ENCODE data around the gene MITF.
"Not testable (repeated sequence)": the region's sequence is repeated elsewhere in the genome, so short reads cannot be mapped to it uniquely, and the experiment has no call there.

The MITF gene

DNA sequence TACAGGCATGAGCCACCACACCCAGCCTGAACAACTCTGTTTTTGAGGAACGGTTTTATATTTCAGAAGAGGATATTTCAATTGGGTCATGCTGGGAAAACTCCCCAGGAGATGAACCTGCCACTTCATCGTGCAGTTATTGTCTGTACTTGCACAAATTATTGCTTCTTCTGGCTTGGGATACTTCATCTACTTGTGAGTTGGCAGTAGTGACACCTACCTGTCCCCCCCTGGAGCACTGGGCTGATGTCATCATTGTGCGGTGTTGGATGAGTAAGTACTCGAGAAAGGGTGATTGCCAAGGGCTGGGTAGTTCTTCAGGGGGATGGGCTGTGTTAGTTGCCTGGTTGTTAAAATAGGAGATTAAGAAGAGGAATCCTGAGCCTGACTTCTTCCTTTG lies 175.1 kb downstream of the MITF start:
- DNase-seq (ENCODE audit: low read depth in 3 of 3) = no peak

DNA sequence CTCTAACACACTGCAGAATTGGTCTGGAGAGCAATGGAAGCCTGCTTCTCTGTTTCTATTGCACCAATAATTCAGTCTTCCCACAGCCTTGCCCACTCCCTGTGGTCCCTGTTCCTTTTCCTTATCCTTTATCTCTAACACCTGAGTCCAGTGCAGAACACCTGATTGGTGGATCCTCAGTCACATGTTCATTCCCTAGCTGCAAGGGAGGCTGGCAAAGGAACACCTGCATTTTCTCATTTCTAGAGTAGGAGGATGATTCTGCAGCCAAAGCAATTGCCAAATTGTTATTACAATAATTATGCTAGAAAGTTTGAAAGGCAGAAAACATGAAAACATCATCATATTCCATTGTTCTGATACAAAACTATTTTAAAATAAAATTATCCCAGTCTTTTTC lies 176.5 kb downstream of the MITF start:
- DNase-seq (ENCODE audit: low read depth in 3 of 3) = no peak

DNA sequence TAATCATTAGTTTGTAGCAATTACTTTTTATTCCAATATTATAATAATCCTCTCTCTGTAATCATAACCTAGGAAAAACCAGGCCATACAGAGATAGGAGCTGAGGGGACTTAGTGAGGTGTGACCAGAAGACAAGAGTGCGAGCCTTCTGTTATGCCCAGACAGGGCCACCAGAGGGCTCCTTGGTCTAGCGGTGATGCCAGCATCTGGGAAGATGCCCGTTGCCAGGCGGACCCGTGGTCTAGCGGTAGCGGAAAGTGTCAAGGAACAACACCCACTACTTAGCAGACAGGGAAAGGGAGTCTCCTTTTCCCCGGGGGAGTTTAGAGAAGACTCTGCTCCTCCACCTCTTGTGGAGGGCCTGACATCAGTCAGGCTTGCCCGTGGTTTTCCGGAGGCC lies 180.7 kb downstream of the MITF start:
- DNase-seq (ENCODE audit: low read depth in 3 of 3) = not testable (repeated sequence)

DNA sequence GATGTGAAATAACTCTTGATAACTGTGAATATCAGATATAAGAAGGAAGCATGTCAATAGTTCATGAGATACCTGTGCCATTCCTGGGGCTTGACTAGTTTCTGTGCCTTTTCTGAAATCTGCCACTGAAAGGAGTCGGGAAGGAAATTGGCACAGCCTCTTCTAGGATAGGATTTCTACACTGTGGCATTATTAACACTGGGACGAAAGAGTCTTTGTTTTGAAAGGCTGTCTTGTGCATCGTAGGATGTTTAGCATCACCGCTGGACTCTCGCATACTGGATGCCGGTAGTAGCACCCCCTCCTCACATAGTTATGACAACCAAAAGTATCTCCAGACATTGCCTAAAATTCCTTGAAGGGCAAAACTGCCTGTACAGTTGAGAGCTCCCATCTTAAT lies 182.4 kb downstream of the MITF start:
- no peak for DNase-seq (ENCODE audit: low read depth in 3 of 3)

DNA sequence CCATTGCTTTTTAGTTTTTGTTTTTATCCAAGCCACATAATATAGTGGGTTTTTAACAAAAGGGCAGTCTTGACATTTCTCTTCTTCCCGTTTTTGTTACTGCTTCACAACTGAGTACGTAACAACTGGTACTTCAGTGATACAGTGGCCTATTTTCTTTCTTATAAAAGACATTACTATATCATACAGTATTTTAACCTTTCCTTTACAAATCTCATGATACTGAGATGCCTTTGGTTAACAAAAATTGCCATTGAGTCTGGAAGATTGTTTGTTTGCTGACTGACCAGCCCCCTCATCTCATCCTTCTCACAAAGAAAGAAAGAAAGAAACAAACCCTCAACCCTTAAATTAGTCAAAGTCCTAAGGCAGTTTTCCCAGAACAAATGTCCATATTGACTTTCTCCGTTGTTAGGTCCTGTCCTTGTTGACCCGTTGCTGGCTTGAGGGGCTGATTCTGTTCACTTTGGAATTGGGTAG lies 183.3 kb downstream of the MITF start:
- DNase-seq (ENCODE audit: low read depth in 3 of 3) = no peak

DNA sequence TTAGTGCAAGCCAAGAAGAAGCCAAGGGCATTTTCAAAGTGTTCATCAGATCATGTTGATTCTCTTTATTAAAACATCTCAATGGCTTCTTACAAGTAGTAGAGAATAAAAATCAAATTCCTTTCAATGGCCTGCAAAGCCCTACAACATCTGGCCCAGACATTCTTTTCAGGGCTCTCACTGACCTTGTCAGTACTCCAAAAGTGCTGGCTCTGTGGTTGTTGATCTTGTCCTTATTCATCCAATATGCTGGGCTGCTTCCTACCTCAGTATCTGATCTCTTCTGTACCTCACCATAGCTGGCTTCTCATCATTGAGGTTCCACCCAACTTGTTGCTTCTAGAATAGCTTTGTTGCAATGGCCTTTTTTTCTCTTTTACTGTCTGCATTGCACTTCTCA lies 186.2 kb downstream of the MITF start:
- DNase-seq (ENCODE audit: low read depth in 3 of 3) = no peak

DNA sequence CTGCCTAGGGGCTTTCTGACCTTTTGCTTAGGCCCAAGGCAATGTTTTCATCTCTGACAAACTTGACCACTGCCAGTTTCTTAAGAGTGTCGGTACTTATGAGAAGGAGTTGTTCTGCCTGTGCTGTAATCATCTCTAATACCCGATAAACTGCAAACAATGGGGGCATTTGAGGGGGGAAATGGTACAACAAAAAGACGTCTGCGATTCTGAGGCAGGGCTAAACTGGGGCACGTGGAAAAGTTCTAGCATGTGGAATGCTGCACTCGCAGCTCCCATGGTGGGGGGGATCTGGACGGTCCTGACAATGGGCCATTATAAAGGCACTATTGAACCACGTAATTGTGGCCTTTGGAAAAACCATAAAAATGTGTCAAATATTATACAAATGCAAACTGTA lies 187.1 kb downstream of the MITF start:
- no peak for DNase-seq (ENCODE audit: low read depth in 3 of 3)

DNA sequence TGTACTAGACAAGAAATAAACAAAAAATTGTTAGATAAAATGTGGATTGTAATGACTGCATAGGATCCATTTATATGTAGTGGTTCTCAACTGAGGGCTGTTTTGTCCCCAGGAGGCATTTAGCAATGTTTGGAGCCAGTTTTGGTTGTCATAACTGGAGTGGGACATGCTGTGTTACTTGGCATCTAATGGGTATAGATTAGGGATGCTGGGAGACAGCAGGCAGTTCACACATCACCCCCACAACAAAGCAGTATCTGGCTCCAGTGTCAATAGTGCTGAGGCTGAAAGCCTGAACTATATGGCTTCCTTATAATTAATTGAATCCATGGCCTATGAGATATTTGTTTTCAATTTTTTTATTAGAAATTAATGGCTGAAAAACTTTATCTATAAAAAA lies 188.3 kb downstream of the MITF start:
- DNase-seq (ENCODE audit: low read depth in 3 of 3) = no peak

DNA sequence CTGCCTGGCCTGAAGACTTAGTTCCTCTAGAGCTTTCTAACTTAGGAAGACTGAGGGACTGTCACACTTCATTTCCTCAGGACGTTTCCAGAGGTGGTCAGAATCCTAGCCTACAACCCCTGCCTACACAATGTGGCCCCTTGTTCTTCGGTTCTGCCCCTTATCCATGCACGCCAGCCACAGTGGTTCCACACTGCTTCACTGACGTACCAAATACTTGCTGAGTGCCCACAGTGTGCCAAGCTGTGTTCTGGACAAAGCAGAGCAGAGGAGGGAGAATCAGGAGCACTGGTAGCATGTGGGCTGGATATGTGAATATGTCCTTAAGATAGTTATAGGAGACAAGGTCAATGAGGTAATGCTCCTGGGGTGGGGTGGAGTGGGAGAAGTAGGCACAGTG lies 189.8 kb downstream of the MITF start:
- no peak for DNase-seq (ENCODE audit: low read depth in 3 of 3)

DNA sequence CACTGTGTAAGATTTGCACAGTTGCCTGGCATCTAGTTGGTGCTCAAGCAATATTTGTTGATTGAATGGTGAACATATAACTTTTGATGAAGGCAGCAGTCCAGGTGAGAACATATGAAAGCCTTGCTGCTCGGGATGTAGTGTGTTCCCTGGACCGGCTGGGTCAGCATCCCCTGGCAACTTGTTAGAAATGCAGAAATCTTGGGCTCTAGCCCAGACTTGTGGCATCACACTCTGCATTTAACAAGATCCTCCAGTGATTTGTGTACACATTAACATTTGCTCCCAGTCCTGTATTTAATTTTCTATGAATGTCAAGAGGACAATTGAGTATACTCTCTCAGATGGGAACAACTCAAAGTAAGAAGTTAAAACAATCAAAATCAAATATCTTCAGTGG lies 191.3 kb downstream of the MITF start:
- no peak for DNase-seq (ENCODE audit: low read depth in 3 of 3)

DNA sequence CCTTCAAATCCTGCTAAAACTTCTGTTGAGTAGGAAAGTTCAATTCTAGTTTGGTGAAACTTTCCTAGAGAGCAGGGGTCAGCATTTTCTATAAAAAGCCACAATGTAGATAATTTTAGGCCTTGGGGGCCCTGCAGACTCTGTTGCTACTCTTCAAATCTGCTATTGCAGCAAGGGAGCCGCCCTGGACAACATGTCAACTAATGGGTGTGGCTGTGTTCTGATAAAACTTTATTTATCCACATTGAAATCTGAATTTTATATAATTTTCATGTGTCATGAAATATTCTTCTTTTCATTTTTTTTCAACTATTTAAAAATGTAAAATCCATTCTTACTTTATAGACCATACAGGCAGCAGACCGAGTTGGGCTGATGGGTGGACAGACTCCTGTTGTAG lies 192.8 kb downstream of the MITF start:
- no peak for DNase-seq (ENCODE audit: low read depth in 3 of 3)

DNA sequence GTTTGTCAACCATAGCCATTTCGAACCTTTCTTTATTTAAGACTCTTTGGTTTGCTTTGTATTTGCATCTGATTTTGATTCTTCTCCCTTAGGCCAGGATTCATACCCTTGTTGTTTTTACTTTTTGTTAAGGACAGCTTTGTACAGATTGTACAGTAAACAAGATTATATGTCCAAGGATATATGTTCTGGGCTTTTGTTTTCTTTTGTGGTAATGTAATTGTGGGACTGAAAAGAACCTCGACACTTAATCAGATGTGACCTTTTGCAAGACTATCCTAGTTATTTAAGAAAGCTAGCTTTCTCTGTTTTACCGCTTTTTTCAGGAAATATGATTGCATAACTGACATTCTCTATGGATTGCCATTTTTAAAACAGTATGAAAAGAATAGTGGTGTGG lies 193.2 kb downstream of the MITF start:
- DNase-seq (ENCODE audit: low read depth in 3 of 3) = no peak

DNA sequence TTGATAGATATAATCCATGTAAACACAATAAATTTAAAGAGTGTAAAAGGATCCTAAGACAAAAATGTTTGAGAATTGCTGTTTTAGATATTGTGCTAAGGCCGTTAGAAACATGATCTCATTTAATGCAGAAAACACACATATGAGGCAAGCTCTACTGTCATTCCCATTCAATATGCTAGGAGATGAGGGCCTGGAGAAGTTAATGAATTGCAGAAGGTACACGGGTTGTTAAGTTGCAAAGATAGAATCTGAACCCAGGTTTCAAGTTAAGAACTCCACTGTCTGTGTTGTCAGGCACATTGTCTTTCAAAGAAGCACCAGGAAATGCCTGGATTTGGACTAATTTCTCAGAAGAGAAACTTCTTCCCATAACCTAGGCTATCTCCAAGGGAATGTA lies 195.1 kb downstream of the MITF start:
- DNase-seq (ENCODE audit: low read depth in 3 of 3) = no peak

DNA sequence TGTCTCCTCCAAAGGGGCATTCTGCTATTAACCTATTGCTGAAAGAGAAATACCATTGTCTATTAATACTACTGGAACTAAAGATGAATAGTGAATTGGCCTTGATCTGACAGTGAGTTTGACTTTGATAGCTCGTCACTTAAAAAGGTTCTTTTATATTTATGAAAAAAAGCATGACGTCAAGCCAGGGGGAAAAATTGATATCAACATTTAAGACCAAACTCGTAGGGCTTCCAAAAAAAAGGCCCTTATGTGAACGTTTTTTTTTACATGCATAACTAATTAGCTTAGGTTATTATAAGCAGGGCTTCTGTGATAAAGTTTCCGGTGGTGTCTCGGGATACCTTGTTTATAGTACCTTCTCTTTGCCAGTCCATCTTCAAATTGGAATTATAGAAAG lies 197.0 kb downstream of the MITF start:
- no peak for DNase-seq (ENCODE audit: low read depth in 3 of 3)

DNA sequence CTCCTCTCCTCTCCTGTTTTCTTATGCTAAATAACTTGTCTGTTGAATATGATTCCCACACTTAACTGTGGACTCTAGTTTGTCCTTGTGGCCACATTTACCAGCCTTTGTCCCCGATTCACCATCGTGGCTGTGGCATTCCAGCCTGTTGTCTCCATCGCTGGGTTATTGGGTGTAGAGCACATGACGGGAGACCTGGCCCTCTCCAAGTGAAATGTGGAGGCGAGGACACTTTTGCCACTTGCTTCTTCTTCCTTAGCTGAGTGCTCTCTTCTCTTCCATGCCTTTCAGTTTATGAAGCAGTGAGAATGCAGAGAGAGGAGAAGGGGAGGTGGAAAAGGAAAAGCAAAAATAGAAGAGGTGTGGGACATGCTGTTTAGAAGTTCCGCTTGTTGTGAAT lies 198.8 kb downstream of the MITF start:
- DNase-seq (ENCODE audit: low read depth in 3 of 3) = no peak

DNA sequence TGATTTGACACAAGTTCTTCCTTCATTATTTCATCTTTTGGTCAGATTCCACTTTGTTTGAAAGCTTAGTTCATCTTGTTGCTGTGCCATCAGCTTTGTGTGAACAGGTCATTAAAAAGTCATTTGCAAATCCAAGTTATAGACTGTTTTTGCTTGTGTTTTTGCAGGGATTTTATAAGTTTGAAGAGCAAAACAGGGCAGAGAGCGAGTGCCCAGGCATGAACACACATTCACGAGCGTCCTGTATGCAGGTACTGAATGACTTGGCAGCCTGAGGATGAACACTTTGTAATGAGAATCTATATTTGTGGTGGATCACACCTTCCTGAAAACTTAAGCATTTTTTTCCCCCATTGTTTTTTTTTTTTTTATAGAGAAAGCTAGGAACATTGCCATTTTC lies 199.7 kb downstream of the MITF start:
- no peak for DNase-seq (ENCODE audit: low read depth in 3 of 3)

DNA sequence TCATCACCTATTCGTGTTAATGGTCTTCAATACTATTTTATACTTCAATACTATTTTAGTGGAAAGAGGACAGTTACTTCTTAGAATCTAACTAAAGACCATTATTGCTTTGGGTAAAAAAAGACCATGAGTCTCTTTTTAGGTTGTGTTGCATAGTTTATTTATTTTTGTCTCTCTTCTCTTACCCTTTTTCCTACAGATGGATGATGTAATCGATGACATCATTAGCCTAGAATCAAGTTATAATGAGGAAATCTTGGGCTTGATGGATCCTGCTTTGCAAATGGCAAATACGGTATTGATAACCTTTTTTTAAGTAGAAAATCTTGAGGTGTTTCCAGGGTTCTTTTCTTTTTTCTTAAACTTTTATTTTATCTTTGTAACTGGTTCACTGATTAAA lies 201.8 kb downstream of the MITF start:
- no peak for DNase-seq (ENCODE audit: low read depth in 3 of 3)

DNA sequence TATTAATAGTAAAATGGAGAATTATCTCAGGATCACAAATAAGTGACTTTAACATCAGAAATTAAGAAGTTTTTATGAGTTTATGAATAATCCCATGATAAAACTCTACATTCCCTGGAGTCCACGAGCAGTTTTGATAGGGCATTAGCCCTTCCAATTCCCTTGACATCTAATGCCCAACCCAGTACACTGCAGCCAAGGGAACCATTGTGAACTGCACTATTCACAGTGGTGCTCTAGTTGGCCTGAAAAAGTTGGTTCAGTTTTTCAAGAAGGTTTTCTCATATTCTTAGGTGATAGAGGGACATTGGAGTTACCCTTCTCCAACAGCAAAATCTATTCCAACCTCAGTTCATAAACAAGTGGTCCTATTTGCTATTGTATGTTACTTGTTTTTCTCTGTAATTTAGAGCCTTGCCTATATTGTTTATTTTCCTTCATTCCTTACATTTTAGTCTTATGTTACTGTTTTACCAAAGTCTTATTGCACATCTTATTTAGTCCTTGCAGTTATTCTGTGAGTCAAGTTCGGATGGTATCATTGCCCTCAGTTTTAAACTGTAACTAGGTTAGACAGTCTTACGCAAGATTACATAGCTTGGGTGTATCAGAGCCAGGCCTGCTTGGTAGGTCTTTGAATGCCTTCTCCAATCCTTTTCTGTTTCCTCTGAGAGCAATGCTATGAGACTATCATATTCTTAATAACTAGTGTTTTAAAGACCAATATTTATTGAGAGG lies 202.3 kb downstream of the MITF start:
- no peak for DNase-seq (ENCODE audit: low read depth in 3 of 3)

DNA sequence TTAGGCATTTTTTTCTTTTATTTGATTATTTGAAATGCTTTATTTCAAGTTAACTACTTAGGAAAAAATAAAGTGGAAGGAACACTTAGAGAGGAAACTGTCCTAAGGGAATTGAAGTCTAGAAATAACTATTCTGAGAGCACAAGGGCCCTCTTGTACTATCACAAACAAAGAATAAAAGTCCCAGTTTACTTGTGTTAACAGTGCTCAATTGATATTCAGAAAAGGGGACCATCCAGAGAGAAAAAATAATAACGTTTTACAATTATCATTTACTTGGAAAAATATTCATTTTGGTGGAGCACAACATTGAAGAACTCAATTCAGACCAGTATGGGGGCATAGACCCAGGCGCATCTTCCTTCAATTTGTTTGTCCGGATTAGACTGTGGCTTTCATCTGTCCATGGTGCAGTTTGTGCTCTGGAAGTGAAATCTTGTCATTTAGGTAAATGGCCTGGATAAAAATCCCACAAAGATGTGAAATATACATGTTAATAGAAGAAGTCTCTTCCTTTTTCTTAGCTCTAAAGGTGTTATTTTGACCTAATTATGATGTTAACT lies 205.7 kb downstream of the MITF start:
- DNase-seq (ENCODE audit: low read depth in 3 of 3) = no peak

DNA sequence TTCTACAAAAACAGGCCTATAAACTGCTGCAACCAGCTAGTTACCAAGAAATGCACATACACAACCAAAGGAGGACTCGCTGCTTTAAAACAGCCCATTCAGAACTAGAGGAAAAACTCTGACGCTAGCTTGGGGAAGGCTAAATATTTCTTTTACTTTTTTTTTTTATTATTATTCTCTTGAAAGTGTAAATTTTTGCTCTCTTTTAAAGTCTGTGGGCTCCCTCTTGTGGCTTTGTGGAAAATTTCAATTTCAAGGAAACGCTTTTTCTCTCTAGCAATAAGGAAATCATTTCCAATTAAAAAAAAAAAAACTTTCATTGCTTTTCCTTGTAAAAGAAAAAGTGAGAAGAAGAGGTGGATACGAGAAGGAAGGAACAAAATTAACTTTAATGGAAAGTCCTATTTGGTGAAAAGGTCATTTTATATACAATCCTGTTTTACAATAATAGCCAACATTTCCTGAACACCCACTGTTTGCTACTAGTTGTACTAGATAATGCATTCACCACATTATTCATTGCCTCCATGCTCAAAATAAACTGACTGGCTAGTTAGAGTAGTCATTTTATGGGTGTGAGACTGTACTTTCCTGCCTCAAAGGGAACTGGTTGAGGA lies 209.1 kb downstream of the MITF start:
- DNase-seq (ENCODE audit: low read depth in 3 of 3) = no peak

DNA sequence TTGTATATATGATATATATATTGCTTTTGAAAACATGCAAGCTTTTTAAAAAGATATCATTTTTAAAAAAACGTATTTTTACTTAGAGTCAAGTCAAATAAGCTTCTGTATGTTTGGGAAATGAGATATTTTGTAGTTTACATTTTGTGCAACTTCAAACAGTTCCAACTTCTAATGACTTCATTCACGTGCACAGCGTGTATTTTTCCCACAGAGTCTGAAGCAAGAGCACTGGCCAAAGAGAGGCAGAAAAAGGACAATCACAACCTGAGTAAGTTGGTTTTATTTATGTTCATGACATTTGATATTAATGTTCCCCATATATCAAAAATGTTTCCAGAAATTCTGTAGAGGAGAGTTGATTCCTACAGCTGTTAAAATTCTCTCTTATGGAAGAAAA lies 212.4 kb downstream of the MITF start:
- no peak for DNase-seq (ENCODE audit: low read depth in 3 of 3)

DNA sequence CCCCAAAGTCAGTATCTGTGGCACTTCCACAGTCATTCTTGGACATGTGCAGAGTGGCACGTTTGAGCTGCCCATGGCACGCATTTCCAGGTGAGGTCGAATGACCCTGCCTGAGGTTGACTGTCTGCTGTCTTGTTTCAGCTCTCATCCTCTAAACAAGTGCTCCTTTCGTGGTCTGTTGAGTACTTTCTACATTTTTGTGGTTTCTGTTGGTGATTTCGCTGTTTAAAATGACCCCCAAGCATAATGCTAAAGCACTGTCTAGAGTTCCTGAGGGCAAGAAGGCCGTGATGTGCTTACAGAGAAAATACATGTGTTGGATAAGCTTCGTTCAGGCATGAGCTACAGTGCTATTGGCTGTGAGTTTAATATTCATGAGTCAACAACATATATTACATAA lies 220.3 kb downstream of the MITF start:
- DNase-seq (ENCODE audit: low read depth in 3 of 3) = no peak

DNA sequence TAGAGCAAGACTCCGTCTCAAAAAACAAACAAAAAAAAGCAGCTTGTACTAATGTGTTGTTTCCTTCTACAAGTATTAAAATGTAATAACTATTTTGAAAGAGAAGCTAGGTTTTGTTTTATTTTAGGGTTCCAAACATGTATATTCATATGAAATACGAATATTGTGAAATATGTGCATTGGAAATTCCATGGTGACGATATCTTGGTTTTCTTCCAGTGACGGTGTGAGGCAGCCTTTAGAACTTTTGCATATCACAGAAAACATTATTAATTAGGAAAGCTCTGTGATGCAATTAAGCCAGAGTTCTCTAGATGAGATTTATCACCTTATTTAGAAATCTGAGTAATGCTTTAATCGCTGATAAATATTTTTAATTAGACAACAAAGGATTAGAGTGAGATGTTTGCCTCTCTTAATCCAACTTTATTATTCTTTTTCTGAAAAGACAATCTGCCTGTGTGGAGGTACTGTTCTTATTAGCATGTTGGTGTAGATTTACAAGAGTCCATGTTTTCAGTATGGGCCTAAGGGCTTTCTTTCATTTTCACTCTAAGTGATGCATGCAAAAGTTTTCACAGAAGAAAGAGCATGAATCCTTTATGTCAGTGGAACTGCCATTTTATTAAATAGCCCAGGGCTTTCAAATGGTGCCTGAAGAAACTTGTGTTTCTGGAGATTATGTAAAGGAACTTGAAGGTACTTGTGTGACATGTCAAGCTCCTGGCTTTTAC lies 222.6 kb downstream of the MITF start:
- no peak for DNase-seq (ENCODE audit: low read depth in 3 of 3)

Data from stimulated activated CD4-positive, alpha-beta T cell treated with anti-CD3 and anti-CD28 coated beads, TNF-alpha, amount 100 ng/mL, for 24 hours (primary cell).